ENCODE results near the gene MGLL. TPM values are rescaled to one million over a fixed set of nuclear protein-coding genes. Genes with fewer than 3 reads are reported as not detected.

The MGLL gene
- total and polyA plus RNA-seq, 2 donors from 2014 or later, result 74.2 to 250 TPM

- Histone ChIP-seq H3K9ac (ENCODE audit: low read length in 3 of 3) (peak overlapping the region in 1 of 3 donors; percentile 22), H3K4me1 (ENCODE audit: control insufficient read depth in 2 of 3, insufficient read depth in 2 of 3, low read depth in 1 of 3, low read length in 3 of 3) (peaks cover 4 to 38% (median 25%) of the 10 kb centered on the region in 3 donors)
Measured at GRCh38 chr3:127819656-127820055, 2.7 kb downstream of the MGLL start.

GRCh38 chr3:127819086-127819485 lies 3.2 kb downstream of the MGLL start:
- FAIRE-seq (no peak), DNase-seq (no peak)
- Histone ChIP-seq H3K9me3 (ENCODE audit: control insufficient read depth in 2 of 3, insufficient read depth in 1 of 3, low read length in 3 of 3) (no peaks in the 10 kb centered on the region), H3K27ac (ENCODE audit: low read depth in 2 of 2, low read length in 2 of 2) (peak overlapping the region; percentile 57 to 76), H3K9ac (ENCODE audit: low read length in 3 of 3) (peak overlapping the region in 1 of 3 donors; percentile 28), H3K36me3 (ENCODE audit: control insufficient read depth in 2 of 3, insufficient read depth in 3 of 3, low read length in 3 of 3) (no peaks in the 10 kb centered on the region), H3K4me1 (ENCODE audit: control insufficient read depth in 2 of 3, insufficient read depth in 2 of 3, low read depth in 1 of 3, low read length in 3 of 3) (peaks cover 4 to 38% (median 28%) of the 10 kb centered on the region in 3 donors), H3K4me3 (ENCODE audit: low read length in 3 of 3) (peak overlapping the region in 1 of 3 donors; percentile 22), H3K27me3 (ENCODE audit: control insufficient read depth, insufficient read depth, low read length) (no peaks in the 10 kb centered on the region)
- no peak for TF ChIP-seq CTCF (IDR thresholded peaks at IDR 0.05; ENCODE audit: borderline replicate concordance, extremely low read depth, insufficient read depth)
- intact Hi-C loops (cut with DNase I), result no loop called here

More at GRCh38 chr3:127819656-127820055, 2.7 kb downstream of the MGLL start:
- H3K4me3 ChIP-seq (ENCODE audit: low read length in 3 of 3), result peak overlapping the region in 1 of 3 donors; percentile 51
- no peak for DNase-seq
- FAIRE-seq, result no peak
- no peaks in the 10 kb centered on the region for H3K36me3 ChIP-seq (ENCODE audit: control insufficient read depth in 2 of 3, insufficient read depth in 3 of 3, low read length in 3 of 3)
- no peak for TF ChIP-seq CTCF (IDR thresholded peaks at IDR 0.05; ENCODE audit: borderline replicate concordance, extremely low read depth, insufficient read depth)
- H3K27me3 ChIP-seq (ENCODE audit: control insufficient read depth, insufficient read depth, low read length), result no peaks in the 10 kb centered on the region
- H3K27ac ChIP-seq (ENCODE audit: low read depth in 2 of 2, low read length in 2 of 2), result peak overlapping the region; percentile 56 to 76
- intact Hi-C loops (cut with DNase I), result no loop called here
- H3K9me3 ChIP-seq (ENCODE audit: control insufficient read depth in 2 of 3, insufficient read depth in 1 of 3, low read length in 3 of 3), result no peaks in the 10 kb centered on the region

GRCh38 chr3:127817406-127817841 lies 4.9 kb downstream of the MGLL start:
- no peak for DNase-seq
- peaks cover 4 to 38% (median 23%) of the 10 kb centered on the region in 3 donors for H3K4me1 ChIP-seq (ENCODE audit: control insufficient read depth in 2 of 3, insufficient read depth in 2 of 3, low read depth in 1 of 3, low read length in 3 of 3)
- H3K27ac ChIP-seq (ENCODE audit: low read depth in 2 of 2, low read length in 2 of 2), result peak overlapping the region in 1 of 2 donors; percentile 2
- FAIRE-seq, result no peak
- TF ChIP-seq CTCF (IDR thresholded peaks at IDR 0.05; ENCODE audit: borderline replicate concordance, extremely low read depth, insufficient read depth), result no peak
- intact Hi-C loops (cut with DNase I), result no loop called here
- no peak overlapping the region for H3K9ac ChIP-seq (ENCODE audit: low read length in 3 of 3)
- H3K27me3 ChIP-seq (ENCODE audit: control insufficient read depth, insufficient read depth, low read length), result no peaks in the 10 kb centered on the region
- H3K9me3 ChIP-seq (ENCODE audit: control insufficient read depth in 2 of 3, insufficient read depth in 1 of 3, low read length in 3 of 3), result no peaks in the 10 kb centered on the region
- H3K4me3 ChIP-seq (ENCODE audit: low read length in 3 of 3), result no peak overlapping the region
- peaks cover 0 to 3% (median 0%) of the 10 kb centered on the region in 3 donors for H3K36me3 ChIP-seq (ENCODE audit: control insufficient read depth in 2 of 3, insufficient read depth in 3 of 3, low read length in 3 of 3)

Measured in kidney (tissue), 14 donors.